ENCODE results near the gene ADAMTSL5.
"Not testable (repeated sequence)": the region's sequence is repeated elsewhere in the genome, so short reads cannot be mapped to it uniquely, and the experiment has no call there.

The ADAMTSL5 gene

GRCh38 chr19:1528596-1529429, 16.0 kb upstream of the ADAMTSL5 start:
- no peak for DNase-seq

GRCh38 chr19:1527650-1528309, 15.0 kb upstream of the ADAMTSL5 start:
- no peak for DNase-seq

GRCh38 chr19:1526979-1527649, 14.3 kb upstream of the ADAMTSL5 start:
- DNase-seq, result no peak

GRCh38 chr19:1526066-1526778, 13.4 kb upstream of the ADAMTSL5 start:
- DNase-seq, result no peak

- no peak for DNase-seq
These were observed 12.5 kb upstream of the ADAMTSL5 start for GRCh38 chr19:1525343-1525742.

- DNase-seq, result no peak
These were observed 12.1 kb upstream of the ADAMTSL5 start for GRCh38 chr19:1524972-1525325.

- no peak for DNase-seq
These were observed 11.6 kb upstream of the ADAMTSL5 start for GRCh38 chr19:1524287-1524971.

GRCh38 chr19:1523412-1524286, 10.8 kb upstream of the ADAMTSL5 start, which contains the start of gene PLK5:
Gene PLK5 (plus strand): TSS chr19:1524077. CDS start chr19:1526997, 2,920 bp downstream.
- no peak for DNase-seq

GRCh38 chr19:1522838-1523237, 10.0 kb upstream of the ADAMTSL5 start:
- no peak for DNase-seq

GRCh38 chr19:1522061-1522460, 9.2 kb upstream of the ADAMTSL5 start:
- DNase-seq, result no peak

- DNase-seq, result no peak
These were observed 8.8 kb upstream of the ADAMTSL5 start for GRCh38 chr19:1521636-1522035.

GRCh38 chr19:1520203-1520780, 7.5 kb upstream of the ADAMTSL5 start:
- DNase-seq, result no peak

GRCh38 chr19:1519802-1520201, 7.0 kb upstream of the ADAMTSL5 start:
- DNase-seq, result not testable (repeated sequence)

- DNase-seq, result no peak
These were observed 5.7 kb upstream of the ADAMTSL5 start for GRCh38 chr19:1518471-1518870.

GRCh38 chr19:1516395-1516753, 3.6 kb upstream of the ADAMTSL5 start:
- no peak for DNase-seq

GRCh38 chr19:1514986-1515721, 2.3 kb upstream of the ADAMTSL5 start:
- no peak for DNase-seq

- DNase-seq, result no peak
These were observed 1.5 kb upstream of the ADAMTSL5 start for GRCh38 chr19:1514295-1514661.

GRCh38 chr19:1513499-1514294, 878 bp upstream of the ADAMTSL5 start:
- no peak for DNase-seq
